Endodermal cell (in vitro differentiated cells): Measurements from ENCODE around the gene NAALADL2. TPM values are rescaled to one million over a fixed set of nuclear protein-coding genes. Genes with fewer than 3 reads are reported as not detected.
A peak's percentile ranks its signal among the peaks of the same experiment; 100 is the strongest.

Source experiments
- DNase-seq: peaks from one replicate; pipeline ENCODE4 v3.0.0-alpha.2; 2017
- H3K27ac ChIP-seq: 2 replicates; pipeline ENCODE4 v1.5.1; 2013; ENCODE audit warnings: mild to moderate bottlenecking, low read depth, low read length, moderate library complexity
- H3K27me3 ChIP-seq: 2 replicates; pipeline ENCODE4 v1.6.1; 2013; ENCODE audit warnings: mild to moderate bottlenecking, low read length, moderate library complexity; ENCODE audit not compliant: insufficient read depth, control insufficient read depth, poor library complexity, severe bottlenecking
- H3K36me3 ChIP-seq: 2 replicates; pipeline ENCODE4 v1.7.0; 2013; ENCODE audit warnings: mild to moderate bottlenecking, low read length, moderate library complexity; ENCODE audit not compliant: control insufficient read depth, insufficient read depth
- H3K4me1 ChIP-seq: one replicate; pipeline ENCODE4 v1.7.0; 2013; ENCODE audit warnings: low read length; ENCODE audit not compliant: control insufficient read depth, insufficient read depth
- H3K4me3 ChIP-seq: 2 replicates; pipeline ENCODE4 v1.5.1; 2013; ENCODE audit warnings: mild to moderate bottlenecking, low read length, moderate library complexity
- H3K9ac ChIP-seq: 2 replicates; pipeline ENCODE4 v1.6.1; 2013; ENCODE audit warnings: mild to moderate bottlenecking, low read length, moderate library complexity; ENCODE audit not compliant: poor library complexity, severe bottlenecking; ENCODE audit errors: extremely low read depth
- H3K9me3 ChIP-seq: 2 replicates; pipeline ENCODE4 v1.6.1; 2013; ENCODE audit warnings: mild to moderate bottlenecking, low read length, moderate library complexity; ENCODE audit not compliant: control insufficient read depth
- H3K27ac Mint-ChIP-seq: 2 replicates; pipeline ENCODE4 v1.8.0; 2020; ENCODE audit warnings: mixed read lengths
- H3K27me3 Mint-ChIP-seq: 2 replicates; pipeline ENCODE4 v1.8.0; 2021; ENCODE audit warnings: mild to moderate bottlenecking, mixed read lengths; ENCODE audit not compliant: insufficient read depth
- H3K36me3 Mint-ChIP-seq: 2 replicates; pipeline ENCODE4 v1.8.0; 2020; ENCODE audit warnings: low read depth, mixed read lengths
- H3K4me1 Mint-ChIP-seq: 2 replicates; pipeline ENCODE4 v1.8.0; 2020; ENCODE audit warnings: mixed read lengths
- H3K4me3 Mint-ChIP-seq: 2 replicates; pipeline ENCODE4 v1.8.0; 2020; ENCODE audit warnings: mild to moderate bottlenecking, moderate library complexity, mixed read lengths
- H3K9me3 Mint-ChIP-seq: 2 replicates; pipeline ENCODE4 v1.8.0; 2020; ENCODE audit warnings: mild to moderate bottlenecking, mixed read lengths
- WGBS, 2 experiments: methylation state at CpG; one replicate each; pipeline versions ENCODE4 v1.1.5 to v1.1.7; 2013; ENCODE audit warnings: missing lambda C conversion rate in 2 of 2, mixed read lengths in 1 of 2; ENCODE audit not compliant: insufficient coverage in 1 of 2, insufficient read length in 1 of 2; 5-methylcytosine and 5-hydroxymethylcytosine counted together
- total RNA-seq, 2 donors: library from RNA; stranded (reverse); fragmentation: NEBNext Ultra II Directional in 1 of 2; extraction: Animal tissue kit (Norgen Biotek cat#: 25700) in 1 of 2; gene quantifications; 2 replicates in 1 of 2; 3 replicates in 1 of 2; pipeline ENCODE4 v1.2.1, GENCODE V29; 2021
- TF ChIP-seq, protein P1 (sequence below): fragments of 200-600 bp; sonication (generic); conservative IDR thresholded peaks from 2 replicates; pipeline ENCODE4 v1.5.0; 2021; ENCODE audit warnings: antibody characterized with exemption, mild to moderate bottlenecking

The NAALADL2 gene
- total RNA-seq, 2 donors from 2014 or later, result 1.6 to 1.8 TPM

GRCh38 chr3:175118382-175118941 is 259.3 kb downstream of the NAALADL2 start:
- Mint-ChIP-seq H3K4me1 (no peaks in the 10 kb centered on the region), H3K36me3 (no peaks in the 10 kb centered on the region), H3K4me3 (no peak overlapping the region), H3K9me3 (peaks cover 13% of the 10 kb centered on the region), H3K27me3 (no peaks in the 10 kb centered on the region), H3K27ac (no peak overlapping the region)
- H3K27me3 ChIP-seq, result no peaks in the 10 kb centered on the region
- DNase-seq, result no peak
- 100% methylated on average over 1 of the region's 1 CpG; no CpG with 5 or more reads in 1 of the 2 experiments for WGBS, 2 experiments
- no peak overlapping the region for H3K27ac ChIP-seq
- TF ChIP-seq, protein P1, sequence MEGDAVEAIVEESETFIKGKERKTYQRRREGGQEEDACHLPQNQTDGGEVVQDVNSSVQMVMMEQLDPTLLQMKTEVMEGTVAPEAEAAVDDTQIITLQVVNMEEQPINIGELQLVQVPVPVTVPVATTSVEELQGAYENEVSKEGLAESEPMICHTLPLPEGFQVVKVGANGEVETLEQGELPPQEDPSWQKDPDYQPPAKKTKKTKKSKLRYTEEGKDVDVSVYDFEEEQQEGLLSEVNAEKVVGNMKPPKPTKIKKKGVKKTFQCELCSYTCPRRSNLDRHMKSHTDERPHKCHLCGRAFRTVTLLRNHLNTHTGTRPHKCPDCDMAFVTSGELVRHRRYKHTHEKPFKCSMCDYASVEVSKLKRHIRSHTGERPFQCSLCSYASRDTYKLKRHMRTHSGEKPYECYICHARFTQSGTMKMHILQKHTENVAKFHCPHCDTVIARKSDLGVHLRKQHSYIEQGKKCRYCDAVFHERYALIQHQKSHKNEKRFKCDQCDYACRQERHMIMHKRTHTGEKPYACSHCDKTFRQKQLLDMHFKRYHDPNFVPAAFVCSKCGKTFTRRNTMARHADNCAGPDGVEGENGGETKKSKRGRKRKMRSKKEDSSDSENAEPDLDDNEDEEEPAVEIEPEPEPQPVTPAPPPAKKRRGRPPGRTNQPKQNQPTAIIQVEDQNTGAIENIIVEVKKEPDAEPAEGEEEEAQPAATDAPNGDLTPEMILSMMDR, result no peak
- H3K9ac ChIP-seq, result no peak overlapping the region
- no peak overlapping the region for H3K4me3 ChIP-seq
- H3K9me3 ChIP-seq, result no peaks in the 10 kb centered on the region
- H3K36me3 ChIP-seq, result no peaks in the 10 kb centered on the region
- H3K4me1 ChIP-seq, result no peaks in the 10 kb centered on the region

- TF ChIP-seq, protein P1, result peak; percentile 85
- no peak overlapping the region for H3K4me3 Mint-ChIP-seq
- H3K4me1 Mint-ChIP-seq, result no peaks in the 10 kb centered on the region
- Histone ChIP-seq H3K4me3 (no peak overlapping the region), H3K9ac (no peak overlapping the region), H3K9me3 (no peaks in the 10 kb centered on the region), H3K27me3 (no peaks in the 10 kb centered on the region), H3K27ac (no peak overlapping the region), H3K36me3 (no peaks in the 10 kb centered on the region), H3K4me1 (no peaks in the 10 kb centered on the region)
- DNase-seq, result peak; percentile 77
- no peaks in the 10 kb centered on the region for H3K27me3 Mint-ChIP-seq
- no peaks in the 10 kb centered on the region for H3K36me3 Mint-ChIP-seq
- peaks cover 22% of the 10 kb centered on the region for H3K9me3 Mint-ChIP-seq
- 51 to 80% methylated on average over 2 of the region's 2 CpGs for WGBS, 2 experiments
- no peak overlapping the region for H3K27ac Mint-ChIP-seq
Measured at GRCh38 chr3:175121225-175121624, 262.1 kb downstream of the NAALADL2 start.

- no peak overlapping the region for H3K9ac ChIP-seq
- TF ChIP-seq, protein P1, result no peak
- Mint-ChIP-seq H3K4me3 (no peak overlapping the region), H3K27me3 (no peaks in the 10 kb centered on the region), H3K9me3 (peaks cover 23% of the 10 kb centered on the region), H3K36me3 (no peaks in the 10 kb centered on the region), H3K27ac (no peak overlapping the region), H3K4me1 (no peaks in the 10 kb centered on the region)
- no peaks in the 10 kb centered on the region for H3K4me1 ChIP-seq
- H3K36me3 ChIP-seq, result no peaks in the 10 kb centered on the region
- WGBS, 2 experiments, result 90% methylated on average over 3 of the region's 3 CpGs; no CpG with 5 or more reads in 1 of the 2 experiments
- no peak overlapping the region for H3K27ac ChIP-seq
- H3K4me3 ChIP-seq, result no peak overlapping the region
- H3K9me3 ChIP-seq, result peaks cover 5% of the 10 kb centered on the region
- H3K27me3 ChIP-seq, result no peaks in the 10 kb centered on the region
- DNase-seq, result no peak
Measured at GRCh38 chr3:175127075-175127662, 268.0 kb downstream of the NAALADL2 start.
